Measurements from ENCODE around the gene STAT5A.
"Not testable (repeated sequence)": the region's sequence is repeated elsewhere in the genome, so short reads cannot be mapped to it uniquely, and the experiment has no call there.

STAT5A gene

DNA sequence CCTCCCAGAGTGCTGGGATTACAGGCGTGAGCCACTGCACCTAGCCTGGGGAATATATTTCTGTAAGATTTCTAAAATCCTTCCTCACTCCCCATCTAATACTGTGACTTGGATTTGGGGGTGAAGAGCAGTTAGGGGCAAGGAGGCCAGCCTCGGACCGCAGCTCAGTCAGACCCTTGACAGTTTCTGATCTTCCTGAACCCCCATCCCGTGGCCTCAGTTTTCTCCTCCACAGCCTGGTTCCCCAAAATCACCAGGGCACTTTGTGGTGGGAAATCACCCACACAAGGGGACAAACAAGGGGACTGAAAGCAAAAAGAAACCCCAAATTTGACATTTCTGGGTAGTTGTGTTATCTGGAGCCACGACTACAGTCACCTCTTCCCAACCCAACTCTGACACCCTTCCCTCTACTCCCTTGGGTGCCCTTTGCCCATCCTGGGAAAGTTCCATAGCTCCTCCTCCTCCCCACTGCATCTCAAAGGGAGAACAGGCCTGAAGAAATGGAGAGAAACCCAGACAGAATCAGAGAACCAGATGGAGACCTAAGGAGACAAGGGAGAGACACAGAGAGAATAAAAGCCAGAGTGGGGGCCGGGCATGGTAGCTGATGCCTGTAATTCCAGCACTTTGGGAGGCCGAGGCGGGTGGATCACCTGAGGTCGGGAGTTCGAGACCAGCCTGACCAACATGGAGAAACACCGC, 2.8 kb upstream of the STAT5A start:
- DNase-seq (ENCODE audit: low spot score), result no peak

DNA sequence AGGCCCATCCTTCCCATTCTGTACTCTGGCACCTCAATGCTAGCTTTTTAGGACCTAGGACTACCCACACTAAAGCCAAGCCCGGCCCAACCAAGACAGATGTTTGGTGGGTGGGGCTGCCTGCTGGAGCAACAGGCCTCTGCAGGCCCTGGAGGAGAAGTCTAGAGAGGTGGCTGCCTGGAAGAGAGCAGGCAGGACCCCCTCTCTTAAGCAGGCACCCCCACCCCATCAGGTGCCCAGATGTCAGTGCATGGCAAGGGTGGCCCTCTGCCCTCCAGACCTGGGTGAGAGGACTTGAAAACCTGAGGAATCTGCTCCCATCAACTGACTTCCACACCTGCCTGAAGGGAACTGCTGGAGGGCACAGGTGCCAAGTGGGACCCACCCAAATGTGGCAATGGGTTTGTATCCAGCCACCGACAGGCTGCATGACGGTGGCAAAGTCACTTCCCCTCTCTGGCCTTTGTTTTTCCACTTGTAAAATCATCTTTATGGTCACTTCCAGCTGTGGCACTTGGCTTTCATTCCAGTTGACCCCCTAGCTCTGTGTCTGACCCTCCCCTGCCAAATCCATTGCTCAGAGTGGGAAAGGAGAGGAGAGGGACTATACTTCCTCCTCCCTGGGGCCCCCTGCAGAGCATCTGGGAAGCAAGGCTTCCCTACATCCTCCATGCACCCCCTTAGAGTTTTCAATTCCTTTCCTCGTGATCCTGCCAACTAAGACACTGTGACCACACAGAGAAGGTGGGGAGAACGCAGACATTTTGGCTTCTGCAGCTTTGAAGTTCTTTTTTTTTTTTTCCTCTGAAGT, 1.7 kb upstream of the STAT5A start:
- DNase-seq (ENCODE audit: low spot score), result no peak

DNA sequence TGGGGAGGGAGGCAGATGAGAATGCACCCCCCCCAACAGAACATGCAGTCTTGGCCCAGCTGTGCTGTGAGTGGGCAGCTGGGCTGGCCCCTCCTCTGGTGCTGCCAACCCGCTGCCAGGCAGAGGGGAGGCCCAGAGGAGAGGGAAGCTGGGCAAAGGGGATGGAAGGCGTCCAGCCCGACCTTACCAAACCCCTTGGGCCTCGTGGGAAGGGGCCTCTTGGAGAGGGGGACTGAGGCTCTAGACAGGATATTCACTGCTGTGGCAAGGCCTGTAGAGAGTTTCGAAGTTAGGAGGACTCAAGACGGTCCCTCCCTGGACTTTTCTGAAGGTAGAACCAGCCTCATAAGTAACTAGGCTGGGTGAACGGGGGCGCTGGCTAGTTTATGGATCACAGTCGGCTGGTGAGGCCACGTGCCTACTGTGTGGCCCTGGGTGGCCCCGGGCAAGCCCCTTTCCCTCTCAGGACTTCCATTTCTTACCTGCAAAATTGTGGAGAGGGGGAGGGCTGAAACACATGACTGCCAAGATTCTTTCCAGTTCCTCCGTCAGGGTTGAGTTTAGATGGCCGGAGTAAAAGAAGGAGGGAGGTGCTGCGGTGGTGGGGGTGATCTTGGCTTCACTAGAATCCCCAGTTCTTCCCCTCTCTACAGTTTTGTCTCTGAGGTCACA, 857 bp upstream of the STAT5A start:
- no peak for DNase-seq (ENCODE audit: low spot score)

DNA sequence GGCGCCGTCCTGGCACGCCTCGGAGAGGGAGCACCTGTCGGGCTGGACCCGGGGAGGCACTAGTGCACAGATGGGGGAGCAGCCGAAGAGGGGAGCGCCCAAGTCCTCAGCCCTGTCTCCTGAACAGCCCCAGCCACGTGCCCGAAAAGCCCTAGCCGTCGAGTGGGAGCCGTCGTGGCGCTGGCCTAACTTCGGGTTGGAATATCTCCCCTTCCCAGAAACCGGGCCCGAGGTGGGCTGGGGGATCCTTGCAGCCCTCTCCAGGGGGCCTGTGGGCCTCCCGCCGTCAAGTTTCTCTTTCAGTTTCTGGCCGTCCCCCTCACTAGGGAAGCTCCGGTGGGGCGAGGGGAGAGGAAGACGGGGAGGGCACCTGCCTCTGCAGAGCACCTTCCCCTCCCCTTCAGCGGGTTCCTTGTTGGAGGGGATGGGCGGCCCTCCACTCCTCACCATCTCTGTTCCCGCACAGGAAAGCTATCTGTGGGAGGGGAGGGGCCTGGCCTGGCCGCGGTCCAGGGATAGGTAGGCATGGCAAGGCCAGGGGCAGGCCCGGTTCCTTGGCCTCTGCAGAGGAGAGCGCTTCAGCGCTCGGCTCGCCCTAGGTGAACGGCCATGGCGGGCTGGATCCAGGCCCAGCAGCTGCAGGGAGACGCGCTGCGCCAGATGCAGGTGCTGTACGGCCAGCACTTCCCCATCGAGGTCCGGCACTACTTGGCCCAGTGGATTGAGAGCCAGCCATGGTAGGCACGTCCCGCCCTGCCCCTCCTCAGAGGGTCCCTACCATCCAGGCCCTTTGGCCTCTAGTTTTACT, 709 bp downstream of the STAT5A start:
- DNase-seq (ENCODE audit: low spot score), result no peak

DNA sequence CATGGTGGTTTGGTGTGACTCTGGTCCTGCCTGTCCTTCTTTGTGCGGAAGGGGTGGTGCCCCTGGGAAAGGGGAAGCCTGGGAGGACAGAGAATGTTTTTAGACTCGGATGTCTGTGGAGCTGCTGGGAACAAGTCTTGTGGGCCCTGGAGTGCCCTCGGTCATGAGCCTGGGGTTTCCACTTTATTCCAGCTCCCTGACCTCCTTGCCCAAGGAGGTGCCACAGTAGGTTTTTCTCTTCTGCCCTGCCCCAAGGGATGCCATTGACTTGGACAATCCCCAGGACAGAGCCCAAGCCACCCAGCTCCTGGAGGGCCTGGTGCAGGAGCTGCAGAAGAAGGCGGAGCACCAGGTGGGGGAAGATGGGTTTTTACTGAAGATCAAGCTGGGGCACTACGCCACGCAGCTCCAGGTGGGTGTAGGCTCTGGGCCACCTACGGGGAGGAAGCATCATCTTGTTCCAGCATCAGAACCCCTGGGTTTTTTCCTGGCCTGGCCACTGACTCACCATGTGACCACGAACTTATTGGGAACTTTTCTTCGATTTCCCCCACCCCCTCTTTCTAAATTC, 1.4 kb downstream of the STAT5A start:
- DNase-seq (ENCODE audit: low spot score), result no peak

DNA sequence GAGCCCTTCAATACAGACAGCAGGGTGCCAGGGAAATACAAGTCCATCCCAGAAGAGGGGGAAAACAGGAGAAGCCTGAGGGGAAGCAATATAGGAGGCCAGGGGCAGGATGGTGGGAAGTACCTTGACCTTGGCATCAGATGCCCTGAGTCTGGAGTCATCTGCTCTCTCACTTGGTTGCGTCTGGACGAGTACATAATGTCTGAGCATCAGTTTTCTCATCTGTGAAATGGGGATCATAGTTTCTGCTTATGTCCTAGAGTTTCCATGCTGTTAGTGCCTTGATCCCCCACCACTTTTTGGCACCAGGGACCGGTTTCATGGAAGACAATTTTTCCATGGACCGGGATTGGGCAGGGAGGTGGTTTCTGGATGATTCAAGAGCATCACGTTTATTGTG, 2.3 kb downstream of the STAT5A start:
- DNase-seq (ENCODE audit: low spot score), result no peak

DNA sequence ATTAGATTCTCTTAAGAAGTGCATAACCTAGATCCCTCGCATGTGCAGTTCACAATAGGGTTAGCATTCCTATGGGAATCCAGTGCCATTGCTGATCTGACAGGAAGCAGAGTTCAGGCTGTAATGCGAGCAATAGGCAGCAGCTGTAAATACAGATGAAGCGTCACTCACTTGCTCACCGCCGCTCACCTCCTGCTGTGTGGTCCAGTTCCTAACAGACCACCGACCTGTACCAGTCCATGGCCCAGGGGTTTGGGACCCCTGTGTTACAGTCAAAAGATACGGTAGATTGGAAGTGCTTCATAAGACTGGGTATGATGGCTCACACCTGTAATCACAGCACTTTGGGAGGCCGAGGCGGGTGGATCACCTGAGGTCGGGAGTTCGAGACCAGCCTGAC, 2.8 kb downstream of the STAT5A start:
- no peak for DNase-seq (ENCODE audit: low spot score)

DNA sequence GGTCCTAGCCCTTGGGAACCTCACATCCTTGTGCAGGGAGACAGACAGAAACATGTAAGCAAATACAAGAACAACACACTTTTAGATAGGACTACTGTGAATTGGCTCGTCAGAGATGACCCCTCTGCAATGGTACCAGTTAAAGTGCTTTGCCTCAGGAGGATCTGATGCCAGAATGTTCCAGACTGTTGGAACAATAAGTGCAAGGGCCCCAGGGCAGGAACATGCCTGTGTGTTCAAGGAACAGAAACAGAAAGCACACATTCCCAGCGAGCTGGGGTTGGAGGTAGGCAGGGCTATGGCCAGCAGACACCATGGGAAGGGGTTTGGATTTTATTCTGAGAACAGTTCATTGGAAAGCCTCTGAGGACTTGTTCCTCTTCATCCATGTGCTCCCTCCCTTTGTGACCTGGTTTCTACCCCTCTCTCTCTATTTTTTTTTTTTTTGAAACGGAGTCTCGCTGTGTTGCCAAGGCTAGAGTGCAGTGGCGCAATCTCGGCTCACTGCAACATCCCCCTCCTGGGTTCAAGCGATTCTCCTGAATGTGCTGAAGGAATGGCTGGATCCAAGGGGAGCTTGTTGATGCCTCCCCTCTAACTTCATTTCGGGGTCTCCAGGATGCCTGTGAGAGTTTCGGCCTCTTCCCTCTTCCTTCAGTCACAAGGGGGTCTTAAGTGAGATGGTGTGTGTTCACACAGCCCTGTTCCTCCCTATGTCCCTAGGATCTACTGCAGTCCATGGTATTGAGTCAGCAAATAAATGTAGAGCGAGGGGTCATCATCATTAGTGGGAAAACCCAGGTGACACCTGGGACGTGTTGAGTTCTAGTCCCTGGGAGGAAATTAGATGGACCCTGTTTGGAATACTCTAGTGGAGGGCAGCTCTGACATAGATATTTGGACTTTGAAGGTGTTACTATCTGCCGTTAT, 6.4 kb downstream of the STAT5A start:
- no peak for DNase-seq (ENCODE audit: low spot score)

DNA sequence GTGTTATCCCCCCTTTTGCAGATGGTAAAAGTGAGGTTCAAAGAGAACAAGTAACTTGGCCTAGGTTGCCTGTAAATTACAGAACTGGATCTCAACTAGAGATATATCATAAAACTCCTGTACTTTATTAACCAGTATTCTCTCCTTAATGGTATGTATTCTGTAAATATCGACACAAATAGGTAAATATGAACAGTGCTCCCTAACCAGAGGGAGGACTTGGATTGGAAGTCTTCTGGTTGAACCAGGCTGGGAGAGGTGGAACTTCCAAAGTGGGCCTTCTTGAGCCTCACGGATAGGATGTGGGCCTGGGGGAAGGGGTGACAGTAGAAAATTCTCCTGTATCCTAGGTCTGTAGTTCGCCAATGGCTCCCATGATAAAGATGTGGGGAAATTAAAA, 7.7 kb downstream of the STAT5A start:
- no peak for DNase-seq (ENCODE audit: low spot score)

DNA sequence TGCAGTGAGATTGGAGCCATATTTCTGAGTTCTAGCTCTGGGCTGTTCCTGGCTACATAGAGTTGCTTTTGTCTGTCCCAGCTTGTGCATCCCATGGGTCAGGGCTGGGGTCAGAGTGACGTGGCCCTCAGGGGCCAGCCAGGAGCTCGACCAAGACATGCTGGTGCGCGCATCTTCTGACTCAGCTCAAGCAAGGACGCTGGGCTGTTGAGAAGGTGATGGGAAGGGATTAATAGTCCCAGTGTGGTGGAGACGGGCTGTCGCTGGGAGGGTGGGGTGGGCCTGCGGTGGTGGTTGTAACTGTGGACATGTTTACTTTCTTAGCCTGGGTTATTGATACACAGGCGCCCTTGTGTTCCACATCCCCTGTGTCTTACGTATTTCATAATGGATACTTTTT, 9.5 kb downstream of the STAT5A start:
- DNase-seq (ENCODE audit: low spot score), result not testable (repeated sequence)

DNA sequence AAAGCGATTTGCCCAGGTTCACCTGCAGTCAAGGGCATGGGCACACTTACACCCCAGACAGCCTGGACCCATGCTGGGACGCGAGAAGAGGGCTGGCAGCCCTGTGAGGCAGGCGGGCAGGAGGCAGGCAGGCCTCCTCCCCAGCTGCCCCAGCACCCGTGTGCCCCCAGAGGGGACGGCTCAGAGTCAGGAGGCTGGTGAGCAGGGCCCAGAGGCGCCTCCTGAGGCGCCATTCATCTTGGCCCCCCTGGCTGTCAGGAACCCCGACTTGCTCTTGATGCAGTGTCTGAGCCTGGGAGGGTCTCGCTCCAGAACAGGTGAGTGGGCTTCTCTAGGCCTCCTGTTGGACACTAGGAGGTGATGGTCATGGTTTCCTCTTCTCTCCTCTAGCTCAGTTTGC, 11.1 kb downstream of the STAT5A start:
- not testable (repeated sequence) for DNase-seq (ENCODE audit: low spot score)

DNA sequence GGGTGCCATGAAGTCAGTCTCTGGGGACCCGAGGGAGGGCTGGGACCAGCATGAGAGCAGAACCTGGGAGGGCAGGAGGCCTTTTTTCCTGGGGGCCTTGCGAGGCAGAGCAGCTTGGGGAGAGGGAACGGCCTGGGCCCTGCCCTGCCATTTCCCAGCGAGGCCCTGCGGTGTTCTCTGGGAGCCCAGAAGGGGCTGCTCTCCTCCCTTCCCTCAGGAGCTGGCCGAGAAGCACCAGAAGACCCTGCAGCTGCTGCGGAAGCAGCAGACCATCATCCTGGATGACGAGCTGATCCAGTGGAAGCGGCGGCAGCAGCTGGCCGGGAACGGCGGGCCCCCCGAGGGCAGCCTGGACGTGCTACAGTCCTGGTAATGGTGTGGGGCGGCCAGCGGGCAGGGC, 11.6 kb downstream of the STAT5A start:
- DNase-seq (ENCODE audit: low spot score), result not testable (repeated sequence)

DNA sequence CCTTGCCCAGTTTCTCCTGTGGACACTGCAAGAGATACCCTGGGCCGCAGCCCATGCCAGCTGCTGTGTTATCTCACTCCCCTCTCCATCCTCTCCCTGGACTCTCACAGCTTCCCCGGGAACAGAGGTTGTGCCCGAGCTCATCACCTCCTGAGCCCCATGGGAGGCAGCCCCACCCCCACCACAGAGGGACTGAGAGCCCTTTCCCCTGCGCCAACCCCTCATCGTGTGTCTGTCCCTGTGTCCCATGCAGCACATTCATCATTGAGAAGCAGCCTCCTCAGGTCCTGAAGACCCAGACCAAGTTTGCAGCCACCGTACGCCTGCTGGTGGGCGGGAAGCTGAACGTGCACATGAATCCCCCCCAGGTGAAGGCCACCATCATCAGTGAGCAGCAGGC, 12.7 kb downstream of the STAT5A start:
- DNase-seq (ENCODE audit: low spot score), result no peak

DNA sequence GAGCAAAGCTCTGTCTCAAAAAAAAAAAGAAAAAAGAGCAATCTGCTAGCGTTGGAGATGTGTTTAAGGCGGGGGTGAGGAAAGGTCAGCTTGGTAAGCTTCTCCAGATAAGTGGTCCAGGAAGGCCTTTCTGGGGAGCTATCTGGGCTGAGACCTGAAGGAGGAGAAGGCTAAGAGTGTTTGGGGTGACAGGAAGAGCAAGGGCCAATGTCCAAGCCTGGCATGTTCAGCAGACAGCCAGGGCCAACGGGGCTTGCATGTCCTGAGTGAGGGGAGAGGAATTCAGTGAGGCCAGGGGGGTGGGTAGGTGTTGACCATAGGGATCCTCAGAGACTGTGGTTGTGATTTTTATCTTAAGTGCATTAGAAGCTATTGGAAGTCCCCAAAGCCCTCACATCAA, 15.4 kb downstream of the STAT5A start:
- no peak for DNase-seq (ENCODE audit: low spot score)

DNA sequence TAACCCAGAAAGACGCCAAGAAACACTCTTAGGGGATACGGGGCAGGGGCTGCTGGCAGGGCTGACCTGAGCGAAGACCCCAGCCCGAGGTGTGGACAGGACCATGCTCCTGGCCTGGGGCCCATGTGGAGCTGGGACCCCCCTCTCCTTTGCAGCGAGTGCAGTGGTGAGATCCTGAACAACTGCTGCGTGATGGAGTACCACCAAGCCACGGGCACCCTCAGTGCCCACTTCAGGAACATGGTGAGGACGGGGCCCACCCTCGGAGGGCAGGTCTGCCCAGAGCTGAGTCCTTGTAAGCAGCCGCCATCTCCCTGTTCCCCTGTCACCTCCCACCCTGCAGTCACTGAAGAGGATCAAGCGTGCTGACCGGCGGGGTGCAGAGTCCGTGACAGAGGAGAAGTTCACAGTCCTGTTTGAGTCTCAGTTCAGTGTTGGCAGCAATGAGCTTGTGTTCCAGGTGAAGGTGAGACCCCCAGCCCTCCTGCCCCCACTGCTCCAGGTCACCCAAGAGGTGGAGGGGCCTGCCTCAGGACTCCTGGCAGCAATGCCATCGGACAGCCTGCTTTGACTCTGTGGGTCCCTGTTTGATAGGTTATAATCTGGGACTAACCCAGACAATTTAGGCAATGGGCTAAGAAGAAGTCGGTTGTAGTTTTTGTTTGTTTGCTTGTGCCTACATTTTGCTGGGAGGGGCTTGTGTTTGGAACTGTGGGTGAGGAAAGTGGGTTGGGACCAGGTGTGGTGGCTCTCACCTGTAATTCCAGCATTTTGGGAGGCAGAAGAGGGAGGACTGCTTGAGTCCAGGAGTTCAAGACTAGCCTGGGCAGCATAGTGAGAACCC, 16.1 kb downstream of the STAT5A start:
- DNase-seq (ENCODE audit: low spot score), result no peak

DNA sequence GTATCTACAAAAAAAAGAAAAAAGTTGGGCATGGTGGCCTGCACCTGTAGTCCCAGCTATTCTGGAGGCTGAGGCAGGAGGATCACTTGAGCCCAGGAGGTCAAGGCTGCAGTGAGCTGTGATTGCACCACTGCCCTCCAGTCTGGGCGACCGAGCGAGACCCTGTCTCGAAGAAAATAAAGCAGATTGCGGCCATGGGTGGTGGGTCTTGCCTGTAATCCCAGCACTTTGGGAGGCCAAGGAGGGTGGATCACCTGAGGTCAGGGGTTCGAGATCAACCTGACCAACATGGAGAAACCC, 16.7 kb downstream of the STAT5A start:
- DNase-seq (ENCODE audit: low spot score), result not testable (repeated sequence)

DNA sequence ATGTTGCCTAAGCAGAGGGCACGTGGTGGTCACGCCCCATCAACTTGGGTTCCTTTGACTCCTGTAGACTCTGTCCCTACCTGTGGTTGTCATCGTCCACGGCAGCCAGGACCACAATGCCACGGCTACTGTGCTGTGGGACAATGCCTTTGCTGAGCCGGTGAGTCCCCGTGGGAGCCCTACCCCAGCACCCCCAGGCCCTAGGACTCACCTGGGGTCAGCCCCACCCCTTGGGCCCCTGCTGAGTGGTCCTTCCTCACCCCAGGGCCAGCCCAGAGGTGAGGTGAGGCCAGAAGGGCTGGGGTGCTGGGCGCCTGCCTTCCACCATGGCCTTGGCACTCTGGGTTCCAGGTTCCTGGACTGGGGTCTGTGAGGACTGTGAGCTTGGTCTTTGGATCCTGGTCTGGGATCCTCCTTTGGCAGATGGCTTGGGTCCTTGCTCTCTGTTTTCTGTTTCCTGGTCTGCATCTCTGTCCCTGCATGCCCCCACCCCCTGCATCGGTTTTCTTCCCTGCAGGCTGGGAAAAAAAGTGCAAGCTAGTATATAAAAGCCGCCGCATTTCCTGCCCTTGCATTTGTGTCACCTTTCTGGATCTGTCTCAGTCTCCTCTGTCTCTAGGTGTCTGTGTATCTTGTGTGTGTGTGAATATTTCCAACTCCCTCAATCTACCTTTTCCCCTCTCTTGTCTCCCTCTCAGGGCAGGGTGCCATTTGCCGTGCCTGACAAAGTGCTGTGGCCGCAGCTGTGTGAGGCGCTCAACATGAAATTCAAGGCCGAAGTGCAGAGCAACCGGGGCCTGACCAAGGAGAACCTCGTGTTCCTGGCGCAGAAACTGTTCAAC, 17.5 kb downstream of the STAT5A start:
- no peak for DNase-seq (ENCODE audit: low spot score)

DNA sequence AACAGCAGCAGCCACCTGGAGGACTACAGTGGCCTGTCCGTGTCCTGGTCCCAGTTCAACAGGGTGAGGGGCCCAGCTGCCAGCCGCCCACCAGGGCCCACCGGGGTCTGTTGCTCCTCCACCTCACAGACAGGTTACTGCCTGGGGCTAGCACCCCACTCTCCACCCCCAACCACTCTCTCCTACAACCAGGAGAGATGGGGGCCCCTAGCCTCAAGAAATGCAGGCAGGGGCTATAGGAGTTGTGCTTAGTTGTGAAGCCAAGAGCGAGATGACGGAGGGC, 18.0 kb downstream of the STAT5A start:
- no peak for DNase-seq (ENCODE audit: low spot score)

DNA sequence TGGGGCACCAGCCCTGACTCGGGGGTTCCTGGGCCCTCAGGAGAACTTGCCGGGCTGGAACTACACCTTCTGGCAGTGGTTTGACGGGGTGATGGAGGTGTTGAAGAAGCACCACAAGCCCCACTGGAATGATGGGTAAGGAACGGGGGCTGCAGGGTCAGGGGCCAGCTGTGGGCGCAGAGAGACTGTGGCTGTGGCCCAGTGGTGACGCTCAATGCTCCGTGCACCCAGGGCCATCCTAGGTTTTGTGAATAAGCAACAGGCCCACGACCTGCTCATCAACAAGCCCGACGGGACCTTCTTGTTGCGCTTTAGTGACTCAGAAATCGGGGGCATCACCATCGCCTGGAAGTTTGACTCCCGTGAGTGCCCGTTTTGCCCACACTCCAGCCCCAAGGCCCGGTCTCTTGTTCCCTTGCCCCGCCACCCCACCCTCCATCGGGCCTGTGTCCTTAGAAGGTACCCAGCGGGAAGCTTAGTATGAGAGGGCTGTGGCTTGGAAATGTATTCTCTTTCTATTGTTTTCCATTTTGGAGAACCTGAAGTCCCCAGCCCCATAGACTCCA, 19.1 kb downstream of the STAT5A start:
- no peak for DNase-seq (ENCODE audit: low spot score)
